Measurements from ENCODE around the gene CDKN2B-AS1. TPM values are rescaled to one million over a fixed set of nuclear protein-coding genes. Genes with fewer than 3 reads are reported as not detected.

Gene CDKN2B-AS1
- total RNA-seq, 6 experiments from 2014 or later, result 0.61 to 1.5 (median 1.2) TPM

DNA sequence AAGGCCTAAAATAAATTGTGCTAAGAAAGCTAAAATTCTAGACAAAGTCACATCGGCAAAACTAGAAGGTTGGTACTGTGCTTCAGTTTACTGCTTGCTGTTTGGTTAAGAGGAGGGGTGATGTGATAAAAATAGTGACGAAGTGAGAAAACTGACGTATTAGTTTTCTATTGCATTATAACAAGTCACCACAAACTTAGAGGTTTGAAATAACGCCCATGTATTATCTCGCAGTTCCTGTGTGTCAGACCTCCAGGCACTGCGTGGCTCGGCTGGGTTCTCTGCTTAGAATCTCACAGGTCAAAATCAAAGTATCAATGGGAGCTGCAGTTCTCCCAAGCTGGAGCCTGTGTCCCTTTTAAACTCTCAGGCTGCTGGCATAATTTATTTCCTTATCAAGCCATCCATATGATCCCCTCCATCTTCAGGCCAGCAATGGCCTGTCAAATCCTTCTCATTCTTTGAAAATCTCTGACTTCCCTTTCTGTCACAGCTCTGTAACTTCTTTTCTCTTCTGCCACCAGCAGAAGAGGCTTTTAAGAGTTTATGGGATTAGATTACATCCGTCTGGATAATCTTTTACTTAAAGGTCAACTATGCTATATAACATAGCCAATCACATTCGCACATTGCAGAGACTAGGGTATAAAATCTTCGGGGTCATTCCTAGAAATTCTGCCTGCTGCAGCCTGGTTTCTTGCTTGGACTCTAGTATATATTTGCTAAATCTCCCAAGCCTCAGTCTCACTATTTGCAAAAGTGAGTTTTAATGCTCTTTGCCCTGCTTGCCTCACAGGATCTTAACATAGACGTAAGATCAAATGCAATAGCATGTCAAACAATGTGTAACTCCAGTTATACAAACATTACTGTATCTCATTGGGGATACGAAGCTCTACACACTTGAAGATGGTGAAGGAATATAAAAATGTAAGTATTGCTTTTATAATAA, 118.6 kb downstream of the CDKN2B-AS1 start:
- Mint-ChIP-seq H3K4me3 (no peak overlapping the region), H3K4me1 (ENCODE audit: low read depth) (peaks cover 80% of the 10 kb centered on the region), H3K27me3 (ENCODE audit: insufficient read depth) (no peaks in the 10 kb centered on the region), H3K36me3 (ENCODE audit: low read depth) (peaks cover 13% of the 10 kb centered on the region), H3K9me3 (peaks cover 9% of the 10 kb centered on the region), H3K27ac (no peak overlapping the region)
- no peak for DNase-seq
- TF ChIP-seq, protein P1, sequence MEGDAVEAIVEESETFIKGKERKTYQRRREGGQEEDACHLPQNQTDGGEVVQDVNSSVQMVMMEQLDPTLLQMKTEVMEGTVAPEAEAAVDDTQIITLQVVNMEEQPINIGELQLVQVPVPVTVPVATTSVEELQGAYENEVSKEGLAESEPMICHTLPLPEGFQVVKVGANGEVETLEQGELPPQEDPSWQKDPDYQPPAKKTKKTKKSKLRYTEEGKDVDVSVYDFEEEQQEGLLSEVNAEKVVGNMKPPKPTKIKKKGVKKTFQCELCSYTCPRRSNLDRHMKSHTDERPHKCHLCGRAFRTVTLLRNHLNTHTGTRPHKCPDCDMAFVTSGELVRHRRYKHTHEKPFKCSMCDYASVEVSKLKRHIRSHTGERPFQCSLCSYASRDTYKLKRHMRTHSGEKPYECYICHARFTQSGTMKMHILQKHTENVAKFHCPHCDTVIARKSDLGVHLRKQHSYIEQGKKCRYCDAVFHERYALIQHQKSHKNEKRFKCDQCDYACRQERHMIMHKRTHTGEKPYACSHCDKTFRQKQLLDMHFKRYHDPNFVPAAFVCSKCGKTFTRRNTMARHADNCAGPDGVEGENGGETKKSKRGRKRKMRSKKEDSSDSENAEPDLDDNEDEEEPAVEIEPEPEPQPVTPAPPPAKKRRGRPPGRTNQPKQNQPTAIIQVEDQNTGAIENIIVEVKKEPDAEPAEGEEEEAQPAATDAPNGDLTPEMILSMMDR (IDR thresholded peaks at IDR 0.05), result no peak

DNA sequence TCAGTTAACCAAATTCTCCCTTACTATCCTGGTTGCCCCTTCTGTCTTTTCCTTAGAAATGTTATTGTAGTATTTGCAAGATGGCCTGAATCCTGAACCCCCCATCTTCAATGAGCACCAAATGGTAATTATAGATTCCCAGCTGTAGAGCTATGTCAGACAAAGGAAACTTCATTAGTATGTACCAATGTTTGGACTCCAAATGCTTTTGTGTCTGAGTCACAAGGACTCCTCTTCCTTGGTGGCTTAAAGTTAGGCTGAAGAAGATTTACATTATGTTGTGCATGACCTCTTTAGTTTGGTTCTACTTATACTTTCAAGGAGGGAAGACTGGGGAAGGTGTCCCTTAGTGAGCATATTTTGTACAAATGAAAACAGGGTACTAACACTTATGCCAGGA, 120.4 kb downstream of the CDKN2B-AS1 start:
- DNase-seq, result no peak
- Mint-ChIP-seq H3K4me1 (ENCODE audit: low read depth) (peaks cover 85% of the 10 kb centered on the region), H3K36me3 (ENCODE audit: low read depth) (peaks cover 13% of the 10 kb centered on the region), H3K4me3 (no peak overlapping the region), H3K9me3 (peaks cover 9% of the 10 kb centered on the region), H3K27me3 (ENCODE audit: insufficient read depth) (no peaks in the 10 kb centered on the region), H3K27ac (no peak overlapping the region)
- TF ChIP-seq, protein P1 (IDR thresholded peaks at IDR 0.05), result no peak

DNA sequence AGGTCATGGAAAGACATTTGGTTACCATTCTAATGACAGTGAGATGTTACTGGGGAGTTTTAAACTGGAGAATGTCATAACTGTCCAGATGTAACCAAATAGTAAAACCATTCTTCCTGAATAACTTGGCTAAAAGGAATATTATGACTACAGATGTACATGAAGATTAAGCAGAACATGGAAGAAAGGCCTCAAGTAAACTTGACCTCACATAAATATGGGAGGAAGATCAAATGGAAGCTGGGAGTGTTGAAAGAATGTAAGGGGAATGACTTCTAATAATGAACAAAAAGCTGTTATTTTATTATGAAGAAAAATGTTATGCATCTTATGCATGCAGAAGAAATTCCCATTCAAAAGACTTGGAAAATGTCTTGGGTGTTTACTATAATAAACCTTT, 122.2 kb downstream of the CDKN2B-AS1 start:
- peaks cover 70% of the 10 kb centered on the region for H3K4me1 Mint-ChIP-seq (ENCODE audit: low read depth)
- peaks cover 9% of the 10 kb centered on the region for H3K9me3 Mint-ChIP-seq
- peak overlapping the region; percentile 5; the same call in 1 of the 2 replicates for H3K27ac Mint-ChIP-seq
- peaks cover 13% of the 10 kb centered on the region for H3K36me3 Mint-ChIP-seq (ENCODE audit: low read depth)
- H3K4me3 Mint-ChIP-seq, result no peak overlapping the region; the same call in 1 of the 2 replicates
- H3K27me3 Mint-ChIP-seq (ENCODE audit: insufficient read depth), result no peaks in the 10 kb centered on the region
- DNase-seq, result no peak
- TF ChIP-seq, protein P1 (IDR thresholded peaks at IDR 0.05), result no peak

DNA sequence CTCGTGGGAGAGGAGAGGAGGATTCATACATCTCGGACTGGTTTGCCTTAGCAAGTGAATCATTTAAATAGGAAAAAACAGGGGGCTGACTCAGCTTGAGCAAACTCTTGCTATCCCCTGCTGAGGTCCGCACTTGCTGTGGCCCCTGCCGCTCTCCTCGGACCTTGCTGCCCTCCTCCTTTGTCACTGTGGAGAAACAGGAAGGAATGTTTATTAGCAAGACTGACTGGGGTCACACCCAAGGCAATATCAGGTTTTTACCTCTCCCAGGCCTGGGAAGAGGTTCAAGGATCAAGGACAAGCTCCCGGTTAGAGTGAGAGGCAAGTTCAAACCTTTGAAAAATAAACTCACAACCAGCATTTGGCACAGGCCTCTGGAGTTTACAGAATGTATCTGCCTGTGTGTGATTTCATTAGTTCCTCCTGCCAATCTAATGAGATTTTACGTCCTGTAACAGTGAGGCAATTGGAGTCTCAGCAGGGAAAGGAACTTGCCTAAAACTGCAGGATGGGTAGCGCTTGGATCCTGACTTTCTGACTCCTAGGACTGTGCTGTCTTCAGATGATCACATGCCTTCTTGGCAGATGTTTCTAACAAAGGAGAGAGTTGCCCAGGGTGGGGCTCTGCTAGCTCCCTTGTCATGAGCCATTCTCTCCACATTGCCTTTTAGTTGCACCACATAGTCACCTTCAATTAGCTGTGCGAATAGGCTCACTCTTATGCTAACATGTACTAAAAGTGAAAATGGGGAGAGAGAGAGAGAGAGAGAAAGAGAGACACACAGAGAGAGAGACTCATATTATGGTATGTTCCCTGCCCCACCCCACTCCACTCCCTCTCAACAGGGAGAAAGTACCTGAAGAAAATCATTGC, 123.2 kb downstream of the CDKN2B-AS1 start:
- TF ChIP-seq, protein P1 (IDR thresholded peaks at IDR 0.05), result no peak
- H3K27ac Mint-ChIP-seq, result peak overlapping the region; percentile 84
- peaks cover 20% of the 10 kb centered on the region for H3K36me3 Mint-ChIP-seq (ENCODE audit: low read depth)
- peaks cover 61% of the 10 kb centered on the region for H3K4me1 Mint-ChIP-seq (ENCODE audit: low read depth)
- peak overlapping the region; percentile 72 for H3K4me3 Mint-ChIP-seq
- no peak for DNase-seq
- no peaks in the 10 kb centered on the region for H3K27me3 Mint-ChIP-seq (ENCODE audit: insufficient read depth)
- peaks cover 11% of the 10 kb centered on the region for H3K9me3 Mint-ChIP-seq

DNA sequence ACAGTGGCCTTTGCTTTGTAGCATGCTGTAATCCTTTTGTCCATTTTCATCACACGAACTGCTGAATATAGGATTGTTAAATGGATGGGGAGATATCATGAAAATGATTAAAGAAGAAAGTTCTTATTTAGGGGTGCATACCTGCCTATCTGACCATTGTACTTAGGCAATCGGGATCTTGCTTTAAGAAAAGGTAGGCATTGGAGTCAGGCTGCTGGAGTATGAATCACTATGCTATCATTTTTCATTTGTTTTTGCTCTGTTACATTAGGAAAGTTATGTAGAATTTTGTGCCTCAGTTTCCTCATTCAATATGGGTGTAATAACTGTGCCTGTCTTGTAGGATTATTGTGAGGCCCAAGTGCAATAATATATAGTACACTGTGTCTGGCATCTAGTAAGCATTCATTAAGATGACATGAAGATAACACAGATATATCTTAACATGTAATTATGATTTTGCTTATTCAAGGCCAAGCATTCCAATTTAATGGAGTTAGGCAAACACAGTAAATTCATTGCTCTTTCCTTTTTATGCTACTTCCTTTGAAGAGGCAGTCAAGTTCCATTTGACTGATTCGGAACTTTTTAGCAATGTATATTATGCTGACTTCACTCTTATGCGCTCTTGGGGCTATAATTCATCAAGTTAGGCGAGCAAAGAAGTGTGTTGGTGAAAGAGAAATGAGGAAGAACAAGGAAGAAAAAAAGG, 124.4 kb downstream of the CDKN2B-AS1 start:
- H3K9me3 Mint-ChIP-seq, result peaks cover 16% of the 10 kb centered on the region
- H3K4me1 Mint-ChIP-seq (ENCODE audit: low read depth), result peaks cover 52% of the 10 kb centered on the region
- no peak for DNase-seq
- H3K36me3 Mint-ChIP-seq (ENCODE audit: low read depth), result peaks cover 24% of the 10 kb centered on the region
- H3K27ac Mint-ChIP-seq, result no peak overlapping the region
- TF ChIP-seq, protein P1 (IDR thresholded peaks at IDR 0.05), result no peak
- H3K27me3 Mint-ChIP-seq (ENCODE audit: insufficient read depth), result no peaks in the 10 kb centered on the region
- H3K4me3 Mint-ChIP-seq, result no peak overlapping the region

All from HFFc6 (cell line).